Femur (tissue), 1 donor: ENCODE results near the gene PAM16.
A peak's percentile ranks its signal among the peaks of the same experiment; 100 is the strongest.
"Not testable (repeated sequence)": the region's sequence is repeated elsewhere in the genome, so short reads cannot be mapped to it uniquely, and the experiment has no call there.

Experiments used
- DNase-seq: peaks from one replicate; pipeline ENCODE4 v3.0.0-alpha.2; 2017

The PAM16 gene

GRCh38 chr16:4350365-4350786, 745 bp downstream of the PAM16 start:
- no peak for DNase-seq

GRCh38 chr16:4349332-4349731, 1.8 kb downstream of the PAM16 start:
- DNase-seq = no peak

- DNase-seq = no peak
Measured at GRCh38 chr16:4347765-4348509, 3.2 kb downstream of the PAM16 start.

GRCh38 chr16:4347010-4347409, 4.1 kb downstream of the PAM16 start:
- DNase-seq = no peak

GRCh38 chr16:4345836-4346781, 5.0 kb downstream of the PAM16 start:
- DNase-seq = no peak

- no peak for DNase-seq
Measured at GRCh38 chr16:4344983-4345835, 5.9 kb downstream of the PAM16 start.

GRCh38 chr16:4344300-4344982, 6.7 kb downstream of the PAM16 start:
- DNase-seq = not testable (repeated sequence)

- DNase-seq = no peak
Measured at GRCh38 chr16:4342866-4343744, 8.0 kb downstream of the PAM16 start.

- DNase-seq = no peak
Measured at GRCh38 chr16:4341250-4341649, 9.9 kb downstream of the PAM16 start.

- DNase-seq = no peak
Measured at GRCh38 chr16:4340443-4340842, 10.7 kb downstream of the PAM16 start.

- peak; percentile 78 for DNase-seq
Measured at GRCh38 chr16:4339909-4340308, 11.2 kb downstream of the PAM16 start.

- DNase-seq = no peak
Measured at GRCh38 chr16:4339455-4339854, 11.7 kb downstream of the PAM16 start.

GRCh38 chr16:4338712-4339299, 12.3 kb downstream of the PAM16 start:
- DNase-seq = no peak

GRCh38 chr16:4338125-4338582, 13.0 kb downstream of the PAM16 start:
- DNase-seq = no peak

GRCh38 chr16:4337540-4338088, 13.5 kb downstream of the PAM16 start:
- no peak for DNase-seq

GRCh38 chr16:4336701-4337539, 14.2 kb downstream of the PAM16 start:
- DNase-seq = no peak

- no peak for DNase-seq
Measured at GRCh38 chr16:4334724-4335495, 16.2 kb downstream of the PAM16 start.

- DNase-seq = not testable (repeated sequence)
Measured at GRCh38 chr16:4333714-4334113, 17.4 kb downstream of the PAM16 start.

- DNase-seq = no peak
Measured at GRCh38 chr16:4333308-4333638, 17.8 kb downstream of the PAM16 start.
